ENCODE measurements around the gene COX7A2L.

DNA sequence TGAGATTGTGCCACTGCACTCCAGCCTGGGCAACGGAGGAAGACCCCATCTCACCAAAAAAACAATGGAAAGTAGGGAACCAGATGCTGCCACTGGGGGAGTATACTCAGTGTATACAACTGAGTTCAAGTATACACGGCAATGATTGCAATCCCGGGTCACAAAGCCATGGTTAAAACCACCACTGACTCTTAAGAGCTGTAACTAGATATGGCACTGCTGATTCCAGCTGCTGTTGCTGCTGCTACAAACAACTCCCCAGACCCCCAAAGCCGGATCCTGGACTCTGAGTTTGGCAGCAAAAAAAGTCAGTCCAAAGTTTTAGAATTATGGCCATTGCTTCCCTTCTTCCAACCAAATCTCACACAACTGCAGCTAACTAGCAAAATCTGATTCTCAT is 43.7 kb upstream of the COX7A2L start:
- no peak for TF ChIP-seq POLR2A (IDR thresholded peaks at IDR 0.05)
- TF ChIP-seq, protein P1, sequence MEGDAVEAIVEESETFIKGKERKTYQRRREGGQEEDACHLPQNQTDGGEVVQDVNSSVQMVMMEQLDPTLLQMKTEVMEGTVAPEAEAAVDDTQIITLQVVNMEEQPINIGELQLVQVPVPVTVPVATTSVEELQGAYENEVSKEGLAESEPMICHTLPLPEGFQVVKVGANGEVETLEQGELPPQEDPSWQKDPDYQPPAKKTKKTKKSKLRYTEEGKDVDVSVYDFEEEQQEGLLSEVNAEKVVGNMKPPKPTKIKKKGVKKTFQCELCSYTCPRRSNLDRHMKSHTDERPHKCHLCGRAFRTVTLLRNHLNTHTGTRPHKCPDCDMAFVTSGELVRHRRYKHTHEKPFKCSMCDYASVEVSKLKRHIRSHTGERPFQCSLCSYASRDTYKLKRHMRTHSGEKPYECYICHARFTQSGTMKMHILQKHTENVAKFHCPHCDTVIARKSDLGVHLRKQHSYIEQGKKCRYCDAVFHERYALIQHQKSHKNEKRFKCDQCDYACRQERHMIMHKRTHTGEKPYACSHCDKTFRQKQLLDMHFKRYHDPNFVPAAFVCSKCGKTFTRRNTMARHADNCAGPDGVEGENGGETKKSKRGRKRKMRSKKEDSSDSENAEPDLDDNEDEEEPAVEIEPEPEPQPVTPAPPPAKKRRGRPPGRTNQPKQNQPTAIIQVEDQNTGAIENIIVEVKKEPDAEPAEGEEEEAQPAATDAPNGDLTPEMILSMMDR (IDR thresholded peaks at IDR 0.05), result no peak
- TF ChIP-seq POLR2AphosphoS5 (IDR thresholded peaks at IDR 0.05), result no peak
- TF ChIP-seq EP300 (IDR thresholded peaks at IDR 0.05), result no peak
